HG03575 (cell line): Measurements from ENCODE around the gene ITGA6.

Experiments used
- ATAC-seq: cut with Tn5 transposase; IDR thresholded peaks from one replicate; pipeline ENCODE4 v1.9.1; 2021; ENCODE audit not compliant: unreplicated experiment, insufficient number of reproducible peaks, low FRiP score; ENCODE audit errors: extremely low read depth

Gene ITGA6

DNA sequence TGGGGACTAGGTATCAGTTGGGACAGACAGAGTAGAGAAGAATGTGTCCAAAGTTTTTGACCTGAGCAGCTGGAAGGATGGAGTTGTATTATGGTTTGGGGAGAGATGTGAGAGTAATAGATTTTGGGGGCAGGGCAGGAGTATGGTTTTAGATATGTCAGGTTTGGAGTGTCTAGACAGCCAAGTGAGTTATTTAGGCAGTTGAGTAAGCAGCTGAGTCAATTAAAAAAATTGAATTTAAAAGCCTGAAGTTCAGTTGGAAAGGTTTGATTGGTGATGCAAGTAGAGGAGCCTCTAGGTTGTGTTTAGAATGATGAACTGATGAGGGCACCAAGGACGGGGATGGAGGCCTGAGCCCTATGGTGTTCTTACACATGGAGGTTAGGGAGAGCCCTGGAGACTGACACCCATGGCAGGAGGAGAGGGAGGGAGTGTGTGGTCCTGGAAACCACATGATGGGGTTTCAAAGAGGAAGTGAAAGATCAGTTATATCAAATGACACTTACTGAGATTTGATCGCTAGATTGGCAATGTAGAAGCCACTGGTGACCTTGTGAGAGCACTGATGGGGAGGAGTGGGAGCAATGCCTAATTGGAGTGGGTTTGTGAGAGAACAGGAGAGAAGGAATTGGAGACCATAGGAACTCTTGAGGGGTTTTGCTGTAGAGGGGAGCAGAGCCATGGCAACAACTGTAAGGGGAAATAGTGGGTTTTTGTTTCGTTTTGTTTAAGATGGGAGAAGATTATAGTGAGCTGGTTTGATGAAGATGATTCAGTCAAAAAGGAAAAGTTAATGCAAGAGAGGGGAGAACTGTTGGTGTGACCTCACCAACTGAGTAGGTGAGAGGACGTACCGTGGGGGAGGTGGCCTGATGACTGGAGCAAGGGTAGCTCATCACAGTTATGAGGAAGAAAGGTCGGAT lies 10.3 kb downstream of the ITGA6 start:
- no peak for ATAC-seq

DNA sequence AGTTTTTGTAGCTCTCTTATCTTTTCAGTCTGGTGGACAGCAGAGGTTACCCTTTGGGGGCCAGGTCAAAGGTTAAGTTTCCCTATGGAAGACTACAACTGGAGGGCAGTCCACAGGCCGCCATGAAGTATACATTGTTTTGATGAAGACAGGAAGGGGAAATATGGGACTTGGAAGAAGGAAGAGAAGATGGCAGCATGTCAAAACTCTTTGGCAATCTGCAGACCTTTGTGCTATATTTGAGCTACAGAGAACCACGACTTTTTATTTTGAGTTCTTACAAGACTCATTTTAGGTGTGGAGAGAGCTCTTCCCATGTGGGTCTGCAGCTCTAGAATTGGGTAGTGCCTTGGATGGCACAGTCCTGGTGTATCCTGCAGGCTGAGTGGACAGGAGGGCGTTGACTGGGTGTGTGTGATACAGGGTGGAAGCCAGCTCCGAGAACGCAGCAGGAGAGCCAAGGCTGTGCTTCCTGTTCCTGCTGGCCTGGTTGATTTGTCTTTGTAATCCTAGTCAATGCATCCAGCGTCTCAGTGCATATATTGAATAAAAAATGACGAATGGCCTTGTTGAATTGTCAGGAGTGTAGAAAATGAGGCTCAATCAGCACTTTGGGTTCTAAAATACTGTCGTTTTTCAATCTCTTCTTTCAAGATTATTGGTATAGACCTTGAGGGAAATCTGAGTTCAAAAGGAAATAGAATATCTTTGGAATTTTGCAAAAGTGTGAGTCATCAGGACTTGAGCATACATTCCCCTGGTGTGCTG lies 11.5 kb downstream of the ITGA6 start:
- no peak for ATAC-seq

DNA sequence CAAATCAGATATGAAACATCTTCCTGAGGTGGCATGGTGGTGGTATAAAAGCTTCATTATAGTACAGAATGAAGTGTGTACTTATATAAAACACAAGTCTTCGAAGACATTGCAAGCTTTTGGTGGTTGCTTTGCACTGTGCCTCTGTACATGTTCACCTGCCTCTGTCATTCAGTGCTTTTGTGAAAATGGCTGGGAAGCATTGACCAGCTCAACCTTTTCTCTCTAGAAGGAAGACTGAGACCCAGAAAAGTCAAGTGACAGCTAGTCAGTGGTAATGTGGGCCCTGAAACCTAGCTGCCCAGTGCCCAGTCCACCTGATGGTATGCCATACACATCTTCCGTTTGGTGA lies 12.1 kb downstream of the ITGA6 start:
- ATAC-seq = no peak

DNA sequence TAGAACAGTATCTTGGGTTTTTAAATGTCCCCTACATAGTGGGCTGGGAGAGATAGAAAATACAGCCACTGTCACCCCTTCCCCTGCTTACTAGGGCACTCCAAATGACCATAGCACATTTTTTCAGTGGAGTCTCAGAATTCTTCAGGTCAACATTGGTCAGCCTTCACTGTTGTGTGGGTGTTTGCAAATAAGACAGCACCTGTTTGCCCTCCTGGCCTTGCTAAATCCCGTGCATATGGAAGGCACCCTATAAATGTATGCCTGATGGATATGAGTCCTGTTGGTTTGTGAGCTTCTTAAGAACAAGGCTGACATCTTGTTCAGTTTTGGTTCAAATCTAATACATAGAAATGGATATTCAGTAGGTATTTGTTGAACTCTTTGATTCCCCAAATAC lies 12.5 kb downstream of the ITGA6 start:
- no peak for ATAC-seq

DNA sequence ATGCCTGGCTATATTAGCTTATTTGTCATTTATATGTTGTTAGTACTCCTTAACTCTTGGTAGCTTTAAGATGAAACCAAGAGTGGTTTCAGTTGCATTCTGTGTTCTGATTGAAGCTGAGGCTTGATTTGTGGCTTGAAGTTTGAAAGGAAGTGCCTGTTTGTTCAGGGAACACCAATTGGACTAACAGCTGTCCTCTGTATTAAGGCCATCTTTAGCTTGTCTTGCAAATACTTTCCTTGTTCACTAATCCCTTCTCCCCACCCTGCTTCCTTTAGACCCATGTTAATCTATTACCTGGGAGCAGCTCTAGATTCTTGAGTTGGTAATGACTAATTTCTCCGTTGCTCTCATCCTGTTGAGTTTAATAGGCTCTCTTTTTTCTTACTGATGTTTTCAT lies 13.4 kb downstream of the ITGA6 start:
- no peak for ATAC-seq

DNA sequence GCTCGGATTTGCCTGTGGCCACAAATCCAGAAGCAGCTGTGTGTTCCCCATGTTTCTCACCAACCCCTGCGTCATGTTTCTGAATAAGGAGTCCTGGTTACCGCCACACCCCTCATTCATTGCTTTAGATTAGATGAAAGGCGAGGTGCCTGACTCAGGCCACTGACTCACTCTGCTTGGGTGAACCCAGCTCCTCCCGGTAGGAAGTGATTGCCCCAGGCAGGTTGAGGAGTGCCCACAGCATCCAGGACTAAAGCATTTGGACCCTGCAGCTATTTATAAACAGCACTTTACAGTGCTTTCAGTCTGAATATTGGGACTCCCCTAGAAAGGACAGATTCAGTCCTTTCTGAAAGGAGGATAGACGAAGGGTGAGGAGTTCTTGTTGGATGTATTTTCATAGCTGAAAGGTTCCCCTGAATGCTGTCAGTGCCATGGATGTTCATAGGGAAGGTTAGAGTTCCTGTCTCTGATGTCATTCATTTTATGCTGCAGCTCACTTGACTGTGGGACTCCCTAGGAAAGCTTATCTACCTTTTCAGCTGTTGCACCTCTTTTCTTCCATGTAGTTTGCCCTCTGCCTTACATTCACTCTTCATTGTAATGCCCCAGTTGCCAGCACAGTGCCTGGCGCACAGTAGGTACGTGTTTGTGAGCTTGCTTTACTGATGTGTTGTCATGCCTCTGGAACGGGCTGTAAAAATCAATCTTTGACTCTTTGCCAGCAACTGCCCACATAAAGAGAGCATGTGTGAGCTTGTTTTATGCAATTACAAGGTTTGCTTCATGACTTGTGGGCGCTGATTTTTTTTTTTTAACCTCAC lies 14.9 kb downstream of the ITGA6 start:
- no peak for ATAC-seq

DNA sequence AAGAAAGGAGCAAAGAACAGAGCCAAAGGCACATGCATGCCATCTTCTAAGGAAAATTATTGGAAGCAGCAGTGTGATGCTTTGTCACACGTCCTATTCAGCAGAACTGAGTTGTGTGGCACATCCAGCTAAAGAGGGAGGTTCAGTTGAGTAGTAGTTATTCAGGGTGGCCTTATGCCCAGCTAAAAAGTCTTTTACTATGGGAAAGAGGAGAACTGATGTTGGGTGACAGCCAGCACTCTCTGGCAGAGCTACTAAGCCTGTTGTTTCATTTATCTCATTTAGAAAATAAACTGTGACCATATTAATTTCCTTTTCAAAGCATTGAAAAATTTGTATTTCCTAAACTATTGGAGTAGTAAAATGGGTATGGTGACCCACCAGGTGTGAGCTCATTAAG lies 18.5 kb downstream of the ITGA6 start:
- ATAC-seq = no peak

DNA sequence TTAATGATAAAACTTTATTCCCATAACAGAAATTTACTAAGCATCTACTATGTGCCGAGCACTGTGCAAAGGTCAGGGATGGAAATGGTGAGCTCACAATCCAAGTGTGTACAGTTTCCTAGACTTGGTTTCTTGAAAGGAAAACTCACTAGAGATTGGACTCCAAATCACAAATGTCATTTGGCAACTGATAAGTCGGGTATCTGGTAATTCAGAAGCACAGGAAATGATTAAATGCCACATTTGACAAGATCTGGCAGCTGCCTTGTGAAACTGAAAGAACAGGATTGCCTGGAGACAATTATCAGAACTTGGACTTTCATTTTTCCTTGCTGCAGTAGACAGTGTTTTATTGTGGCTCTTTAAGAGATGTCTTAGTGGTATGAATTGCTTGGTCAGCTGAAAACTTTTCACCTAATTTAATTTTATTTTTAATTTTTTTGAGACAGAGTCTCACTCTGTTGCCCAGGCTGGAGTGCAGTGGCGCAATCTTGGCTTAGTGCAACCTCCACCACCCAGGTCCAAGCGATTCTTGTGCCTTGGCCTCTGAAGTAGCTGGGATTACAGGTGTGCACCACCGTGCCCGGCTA lies 19.2 kb downstream of the ITGA6 start:
- no peak for ATAC-seq

DNA sequence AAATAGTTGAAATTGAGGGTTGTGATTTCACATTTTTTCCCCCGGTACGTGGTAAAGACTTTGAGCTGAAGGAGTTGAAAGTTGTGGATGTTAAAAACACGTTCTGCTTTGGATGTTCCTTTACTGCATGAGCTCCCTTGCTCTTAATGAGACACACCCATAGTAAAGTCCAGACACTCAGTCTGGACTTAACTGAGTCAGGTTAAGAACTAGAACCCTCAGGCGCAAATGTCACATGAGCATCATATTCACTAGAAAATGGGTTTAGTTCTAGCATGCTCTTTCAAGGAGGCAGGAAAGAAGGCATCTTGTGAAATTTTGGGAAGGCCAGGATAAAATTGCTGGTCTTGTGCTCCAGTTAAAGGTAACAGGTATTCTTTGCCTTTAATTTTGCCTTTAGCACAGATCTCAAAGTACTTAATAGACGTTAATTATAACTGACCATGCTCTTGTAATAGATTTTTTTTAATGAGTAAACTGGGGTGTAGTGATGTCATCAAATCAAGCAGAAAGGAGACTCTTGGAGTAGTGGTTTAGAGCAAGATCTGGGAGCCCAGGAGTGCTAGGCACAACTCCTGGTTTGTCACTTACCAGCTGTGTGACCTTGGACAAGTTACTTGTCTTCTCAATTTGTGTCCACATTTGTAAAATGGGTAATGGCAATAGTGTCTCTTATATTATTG lies 20.6 kb downstream of the ITGA6 start:
- ATAC-seq = no peak

DNA sequence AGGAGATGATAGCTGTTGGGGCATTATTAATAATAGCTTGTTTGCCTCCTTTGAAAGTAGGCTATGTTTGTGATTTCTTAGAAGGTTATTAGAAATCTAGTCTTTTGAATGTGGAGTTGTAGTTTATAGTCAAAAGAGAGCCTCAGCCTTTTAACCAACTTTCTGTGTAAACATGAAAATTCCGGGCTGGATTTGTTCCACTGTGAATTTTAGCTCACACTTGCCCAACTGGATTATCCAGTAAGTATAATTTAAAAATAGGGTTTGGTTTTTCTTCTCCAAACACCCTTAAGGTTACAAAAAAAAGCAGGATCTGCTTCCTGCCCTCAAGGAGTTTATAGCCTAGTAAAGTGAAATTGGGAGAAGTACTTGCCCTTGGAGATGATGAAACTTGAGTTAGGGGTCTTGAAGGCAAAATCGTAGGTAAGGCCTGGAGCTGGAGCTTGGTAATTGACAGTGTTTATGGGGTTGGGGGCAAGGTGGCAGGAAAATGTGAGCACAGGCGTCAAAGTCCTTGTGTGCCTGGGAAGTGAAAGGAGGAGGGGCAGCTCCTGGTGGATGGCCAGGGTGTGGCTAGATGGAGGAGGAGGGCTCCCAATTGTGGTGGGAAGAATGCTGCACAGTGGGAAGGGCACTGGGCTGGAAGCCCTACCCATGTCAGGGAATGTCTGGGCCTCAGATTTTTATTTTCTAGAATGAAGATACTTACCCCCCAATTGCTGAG lies 21.3 kb downstream of the ITGA6 start:
- ATAC-seq = no peak

DNA sequence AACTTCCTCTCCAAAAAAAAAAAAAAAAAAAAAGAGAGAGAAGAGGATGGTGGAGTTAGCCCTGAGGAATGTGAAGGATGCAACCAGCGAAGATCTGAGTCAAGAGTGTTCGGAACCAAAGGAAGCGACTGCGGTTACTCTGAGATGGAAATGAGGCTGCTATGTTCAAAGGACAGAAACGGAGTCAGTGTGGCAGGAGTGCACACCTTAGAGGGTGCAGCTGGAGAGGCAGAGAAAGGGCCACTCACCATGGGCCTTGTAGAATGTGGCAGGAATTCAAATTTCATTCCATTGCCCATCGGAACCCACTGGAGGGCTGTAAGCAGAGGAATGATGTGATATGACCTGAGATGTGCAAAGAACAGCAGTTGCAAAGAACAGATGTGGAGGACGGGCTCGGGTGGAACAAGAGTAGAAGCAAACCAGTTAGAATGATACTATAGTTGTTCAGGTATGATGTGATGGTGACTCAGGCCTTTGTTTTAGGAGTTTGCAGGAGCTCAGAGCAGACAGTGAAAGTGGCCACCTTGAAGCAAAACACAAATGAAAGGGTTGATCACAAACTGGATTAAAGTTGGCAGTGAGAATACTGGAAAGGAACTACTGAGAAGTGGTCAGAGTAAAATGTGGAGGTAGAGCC lies 22.6 kb downstream of the ITGA6 start:
- ATAC-seq = no peak

DNA sequence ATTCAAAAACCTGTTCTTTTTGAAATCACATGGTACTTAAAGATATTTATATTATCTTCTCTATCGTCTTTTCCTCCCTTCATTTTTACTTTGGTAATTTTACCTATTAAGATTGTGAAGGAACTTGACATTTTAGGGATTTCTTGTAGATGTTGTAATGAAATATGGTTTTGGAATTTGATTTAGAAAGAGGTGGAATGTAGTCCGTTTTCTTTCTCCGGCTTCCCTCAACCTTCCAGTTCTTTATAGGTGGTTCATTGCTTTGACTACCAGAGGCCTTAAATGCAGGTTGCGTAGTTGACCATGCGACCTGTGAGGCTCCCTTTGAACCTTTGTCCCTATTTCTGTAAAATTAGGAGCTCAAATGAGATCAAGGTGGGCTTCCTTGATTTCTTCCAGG lies 24.5 kb downstream of the ITGA6 start:
- ATAC-seq = no peak

DNA sequence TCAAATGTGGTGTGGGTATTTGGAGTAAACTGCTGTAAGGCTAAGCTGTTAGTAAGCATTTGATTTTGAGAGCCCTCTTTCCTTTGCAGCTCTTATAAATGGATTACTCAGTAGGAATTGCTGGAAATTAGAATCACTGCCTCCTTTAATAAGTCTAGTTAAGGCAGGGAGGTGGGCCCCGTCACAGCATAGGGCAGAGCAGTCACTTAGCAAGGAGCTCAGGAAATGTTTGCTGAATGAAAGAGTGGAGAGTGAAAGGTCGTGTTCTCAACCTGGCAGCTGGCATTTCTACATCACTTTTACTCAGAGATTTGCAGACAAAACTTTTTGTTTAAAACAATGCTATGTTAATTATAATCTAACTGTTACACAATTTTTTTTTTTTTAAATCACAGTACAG lies 25.5 kb downstream of the ITGA6 start:
- ATAC-seq = no peak

DNA sequence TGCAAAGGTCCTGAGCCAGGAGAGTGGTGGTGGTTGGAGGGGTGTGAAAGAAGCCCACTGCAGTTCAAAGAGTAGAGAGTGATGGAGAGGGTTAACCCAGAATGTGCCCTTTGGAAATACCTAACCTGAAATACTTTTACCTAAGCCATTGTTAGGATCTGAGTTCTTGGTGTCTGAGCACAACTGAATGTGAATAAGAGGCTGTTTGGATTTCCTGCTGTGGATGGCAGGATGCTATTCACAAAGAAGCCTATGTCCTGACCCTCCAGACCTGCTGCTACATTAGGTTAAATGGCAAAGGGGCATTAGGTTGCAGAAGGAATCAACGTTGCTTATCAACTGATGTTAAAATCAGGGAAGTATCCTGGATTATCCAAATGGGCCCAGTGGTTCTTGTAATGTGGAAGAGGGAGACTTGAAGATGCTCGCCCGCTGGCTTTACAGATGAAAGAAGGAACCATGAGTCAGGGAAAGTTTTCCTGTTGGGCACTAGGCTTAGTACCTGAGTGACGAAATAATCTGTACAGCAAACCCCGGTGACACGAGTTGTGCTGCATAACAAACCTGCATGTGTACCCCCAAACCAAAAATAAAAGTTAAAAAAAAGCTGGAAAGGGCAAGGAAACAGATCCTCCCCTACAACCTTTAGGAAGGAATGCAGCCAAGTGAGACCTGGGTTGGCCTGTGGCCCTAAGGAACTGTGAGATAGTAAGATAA lies 27.2 kb downstream of the ITGA6 start:
- ATAC-seq = no peak

DNA sequence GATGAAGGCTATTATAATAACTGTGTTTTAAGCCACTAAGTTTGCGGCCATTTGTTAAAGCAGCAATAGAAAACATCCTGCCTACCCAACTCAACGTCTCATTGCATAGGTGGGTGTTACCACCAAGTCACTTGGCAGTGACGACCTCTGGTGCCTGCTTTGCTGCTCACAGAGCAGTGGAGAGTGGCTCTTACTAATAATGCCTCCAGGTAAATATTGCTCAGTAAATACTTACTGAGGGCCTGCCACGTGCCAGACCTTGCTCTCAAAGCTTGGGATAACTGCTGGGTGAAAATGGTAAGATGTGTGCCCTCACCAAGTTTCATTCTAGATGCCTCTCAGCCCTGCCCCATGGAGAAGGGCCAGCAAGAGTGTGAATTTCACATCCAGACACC lies 27.7 kb downstream of the ITGA6 start:
- no peak for ATAC-seq

DNA sequence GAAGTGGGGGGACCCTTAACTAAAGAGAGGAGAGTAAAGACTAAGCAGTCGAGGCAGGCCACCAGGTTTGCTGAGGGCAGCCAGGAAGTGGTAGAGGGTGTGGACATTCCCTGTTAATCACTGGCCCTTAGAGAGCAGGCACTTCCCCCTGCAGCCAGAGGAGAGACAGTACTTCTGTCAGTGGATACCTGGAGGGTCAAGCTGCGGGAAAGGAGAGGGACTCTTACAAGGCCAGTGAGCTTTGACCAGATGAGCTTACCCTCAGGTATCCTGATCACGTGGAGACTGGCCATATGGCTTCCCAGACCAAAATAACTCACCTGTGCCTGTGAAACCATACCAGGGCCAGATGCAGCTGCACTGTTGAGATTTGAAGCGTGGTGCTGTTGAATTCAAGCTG lies 28.6 kb downstream of the ITGA6 start:
- ATAC-seq = no peak

DNA sequence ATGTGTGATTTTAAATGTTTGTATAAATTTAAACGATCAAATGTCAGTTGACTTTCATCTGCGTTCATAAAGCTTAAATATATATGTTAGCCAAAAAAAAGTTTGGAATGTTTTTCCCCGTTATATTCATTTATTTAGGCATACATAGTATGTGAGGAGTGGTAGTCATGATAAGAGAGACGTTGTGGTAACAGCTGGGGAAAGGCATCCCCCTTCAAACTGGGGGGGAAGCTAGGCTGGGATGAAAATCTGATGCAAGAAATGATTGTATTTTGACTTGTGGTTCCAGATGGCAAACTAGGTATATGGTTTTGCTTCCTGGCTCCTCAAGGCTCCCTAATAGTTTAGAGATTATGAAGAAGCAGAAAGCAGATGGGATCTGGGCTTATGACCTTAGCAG lies 30.1 kb downstream of the ITGA6 start:
- ATAC-seq = no peak
